Stimulated activated CD8-positive, alpha-beta memory T cell treated with anti-CD3 and anti-CD28 coated beads, Interleukin-15, amount 100 ng/mL, for 1 hour (primary cell): ENCODE results near the gene KHNYN.

ENCODE experiments used
- DNase-seq: peaks from one replicate; pipeline ENCODE4 v3.0.0-alpha.2; 2020; ENCODE audit warnings: low read depth

Gene KHNYN

GRCh38 chr14:24401810-24402702 lies 27.7 kb upstream of the KHNYN start:
- no peak for DNase-seq

DNA sequence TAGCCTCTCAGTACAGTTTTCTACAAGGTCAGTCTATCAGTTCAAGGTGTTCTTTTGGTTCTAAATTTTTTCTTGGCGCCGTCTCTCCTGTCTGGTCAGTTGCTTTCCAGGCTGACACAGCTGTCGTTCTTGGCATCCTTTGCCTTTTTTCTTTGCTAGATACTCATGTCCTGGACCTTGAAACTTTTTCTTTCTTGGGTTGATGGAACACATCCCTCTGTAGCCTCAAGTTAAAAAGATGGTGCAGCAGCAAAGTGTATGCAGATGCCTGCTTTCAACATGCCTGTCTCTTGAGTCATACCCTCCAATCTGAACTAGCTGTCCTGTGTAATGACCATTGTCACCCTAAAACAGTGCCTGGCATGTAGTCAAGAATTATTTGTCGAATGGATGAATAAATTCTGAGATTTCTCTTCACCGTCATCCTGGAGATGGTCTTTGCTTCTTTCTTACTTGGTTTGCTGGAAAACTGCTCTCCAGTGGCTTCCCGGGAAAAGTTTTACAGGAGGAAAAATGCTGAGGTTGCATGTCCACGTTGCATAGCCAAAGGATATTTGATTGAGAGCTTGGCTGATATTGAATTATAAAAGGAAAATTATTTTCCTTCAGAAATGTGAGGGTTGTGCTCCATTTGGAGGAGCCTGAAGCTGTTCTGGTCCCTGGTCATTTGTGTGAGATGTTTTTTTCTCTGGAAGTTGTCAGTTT lies 26.3 kb upstream of the KHNYN start:
- no peak for DNase-seq

- DNase-seq = no peak
Observed at GRCh38 chr14:24404814-24405213, 24.9 kb upstream of the KHNYN start.

GRCh38 chr14:24406416-24406815 lies 23.3 kb upstream of the KHNYN start:
- no peak for DNase-seq

GRCh38 chr14:24407608-24408325 lies 22.0 kb upstream of the KHNYN start:
- DNase-seq = no peak

DNA sequence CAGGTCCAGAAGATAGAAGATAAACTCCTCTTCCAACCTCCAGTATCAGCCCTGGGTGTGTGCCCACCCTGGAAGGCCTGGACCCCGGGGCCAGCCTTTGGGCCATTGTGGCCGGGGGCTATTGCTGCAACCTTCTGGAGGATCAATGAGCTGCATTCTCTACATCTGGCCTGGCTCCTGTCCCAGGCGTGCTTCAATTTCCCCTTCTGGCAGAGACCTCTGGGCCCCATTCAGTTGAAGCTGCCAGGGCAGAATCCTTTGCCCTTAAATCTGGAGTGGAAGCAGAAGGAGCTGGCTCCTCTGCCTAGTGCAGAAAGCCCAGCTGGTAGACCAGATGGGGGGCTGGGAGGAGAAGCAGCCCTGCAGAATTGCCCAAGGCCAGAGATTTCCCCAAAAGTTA lies 21.0 kb upstream of the KHNYN start:
- DNase-seq = no peak

- DNase-seq = no peak
Observed at GRCh38 chr14:24409192-24409591, 20.6 kb upstream of the KHNYN start.

- no peak for DNase-seq
Observed at GRCh38 chr14:24409956-24410355, 19.8 kb upstream of the KHNYN start.

DNA sequence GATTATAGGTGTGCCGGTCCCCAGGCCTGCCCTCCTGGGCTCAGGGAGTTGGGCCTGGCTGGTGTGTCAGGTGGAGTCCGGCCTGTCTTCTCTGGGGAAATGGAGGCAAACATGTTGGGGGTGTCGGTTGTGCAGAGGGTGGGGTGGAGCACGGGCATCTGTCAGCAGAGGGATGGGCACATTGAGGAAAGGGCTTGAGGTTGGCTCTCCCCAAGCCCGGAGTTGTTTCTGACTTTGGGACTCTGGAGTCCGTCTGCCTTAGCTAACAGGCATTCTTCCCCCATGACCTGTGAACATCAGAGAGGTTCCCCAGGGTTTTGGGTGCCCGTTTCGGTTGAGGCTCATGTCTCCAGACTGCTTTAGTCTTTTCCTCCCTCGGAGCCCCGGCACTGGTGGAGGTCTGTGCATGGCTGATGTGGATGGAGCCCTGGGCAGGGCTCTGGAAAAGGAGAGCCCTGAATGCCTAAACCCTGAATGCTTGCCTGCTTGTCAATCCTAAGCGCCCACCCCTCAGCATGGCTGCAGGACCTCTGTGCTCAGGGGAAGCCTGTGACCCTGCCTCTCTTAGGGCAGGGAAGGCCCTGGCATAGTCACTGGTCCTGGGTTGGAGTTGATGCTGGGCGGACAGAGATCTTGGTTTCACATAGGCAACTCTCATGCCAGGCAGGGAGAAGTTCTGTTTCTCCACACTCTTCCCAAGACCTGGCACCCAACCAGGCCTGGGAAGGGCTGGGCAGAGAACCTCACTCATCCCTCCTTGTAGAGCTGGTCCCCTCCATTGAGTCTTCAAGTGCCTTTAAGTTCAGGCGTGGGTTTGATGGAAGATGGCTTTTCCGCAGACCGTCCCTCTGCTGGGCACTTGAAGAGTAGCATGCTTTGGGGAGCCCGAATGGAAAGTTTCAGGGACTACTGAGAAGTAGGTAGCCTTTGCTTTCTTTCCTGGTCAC lies 18.0 kb upstream of the KHNYN start:
- DNase-seq = no peak

GRCh38 chr14:24414077-24414476 lies 15.7 kb upstream of the KHNYN start:
- DNase-seq = no peak

GRCh38 chr14:24414732-24415420 lies 14.9 kb upstream of the KHNYN start:
- no peak for DNase-seq

DNA sequence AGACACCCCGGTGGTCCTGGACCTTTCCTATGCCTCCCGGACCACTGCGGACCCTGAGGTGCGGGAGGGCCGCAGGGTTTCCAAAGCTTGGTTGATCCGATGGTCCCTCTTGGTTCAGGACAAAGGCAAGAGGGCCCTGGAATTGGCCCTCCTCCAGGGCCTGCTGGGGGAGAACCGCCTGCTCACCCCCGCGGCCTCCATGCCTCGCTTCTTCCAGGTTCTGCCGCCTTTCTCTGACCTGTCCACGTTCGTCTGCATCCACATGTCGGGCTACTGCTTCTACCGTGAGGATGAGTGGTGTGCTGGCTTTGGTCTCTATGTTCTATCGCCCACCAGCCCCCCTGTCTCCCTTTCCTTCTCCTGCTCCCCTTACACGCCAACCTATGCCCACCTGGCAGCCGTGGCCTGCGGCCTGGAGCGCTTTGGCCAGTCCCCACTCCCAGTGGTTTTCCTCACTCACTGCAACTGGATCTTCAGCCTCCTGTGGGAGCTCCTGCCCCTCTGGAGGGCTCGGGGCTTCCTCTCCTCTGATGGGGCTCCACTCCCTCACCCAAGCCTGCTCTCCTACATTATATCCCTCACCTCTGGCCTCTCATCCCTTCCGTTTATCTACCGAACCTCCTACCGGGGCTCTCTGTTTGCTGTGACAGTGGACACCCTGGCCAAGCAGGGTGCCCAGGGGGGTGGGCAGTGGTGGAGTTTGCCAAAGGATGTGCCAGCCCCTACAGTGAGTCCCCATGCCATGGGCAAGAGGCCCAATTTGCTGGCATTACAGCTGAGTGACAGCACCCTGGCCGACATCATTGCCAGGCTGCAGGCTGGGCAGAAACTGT lies 14.1 kb upstream of the KHNYN start:
- DNase-seq = no peak

GRCh38 chr14:24416254-24416931 lies 13.4 kb upstream of the KHNYN start:
- no peak for DNase-seq

GRCh38 chr14:24416932-24417619 lies 12.7 kb upstream of the KHNYN start:
- DNase-seq = no peak

- no peak for DNase-seq
Observed at GRCh38 chr14:24417832-24418491, 11.8 kb upstream of the KHNYN start.

GRCh38 chr14:24418492-24418873 lies 11.3 kb upstream of the KHNYN start:
- DNase-seq = no peak

- no peak for DNase-seq
Observed at GRCh38 chr14:24422261-24422660, 7.5 kb upstream of the KHNYN start.
